ENCODE measurements around the gene CHRNG.

CHRNG gene

GRCh38 chr2:232539298-232540231 lies at the start of gene CHRNG:
Gene CHRNG (plus strand): TSS chr2:232539692. CDS start chr2:232539748, 56 bp downstream.
- no peak for DNase-seq

GRCh38 chr2:232490221-232491138 lies 49.0 kb upstream of the CHRNG start:
- DNase-seq, result no peak

- no peak for DNase-seq
Measured at GRCh38 chr2:232491139-232491780, 48.2 kb upstream of the CHRNG start.

- peak; percentile 16 for DNase-seq
Measured at GRCh38 chr2:232492236-232492848, 47.1 kb upstream of the CHRNG start.

- DNase-seq, result no peak
Measured at GRCh38 chr2:232492963-232493700, 46.4 kb upstream of the CHRNG start.

- DNase-seq, result no peak
Measured at GRCh38 chr2:232493701-232494474, 45.6 kb upstream of the CHRNG start.

GRCh38 chr2:232494542-232494941 lies 45.0 kb upstream of the CHRNG start:
- DNase-seq, result no peak

GRCh38 chr2:232495292-232495691 lies 44.2 kb upstream of the CHRNG start:
- DNase-seq, result no peak

GRCh38 chr2:232496501-232497270 lies 42.8 kb upstream of the CHRNG start:
- DNase-seq, result no peak

- no peak for DNase-seq
Measured at GRCh38 chr2:232497348-232497747, 42.1 kb upstream of the CHRNG start.

- DNase-seq, result no peak
Measured at GRCh38 chr2:232498452-232498851, 41.0 kb upstream of the CHRNG start.

- DNase-seq, result no peak
Measured at GRCh38 chr2:232501331-232501771, 38.1 kb upstream of the CHRNG start.

- no peak for DNase-seq
Measured at GRCh38 chr2:232501794-232502390, 37.6 kb upstream of the CHRNG start.

- DNase-seq, result no peak
Measured at GRCh38 chr2:232502511-232502910, 37.0 kb upstream of the CHRNG start.

- no peak for DNase-seq
Measured at GRCh38 chr2:232502911-232503808, 36.3 kb upstream of the CHRNG start.

- no peak for DNase-seq
Measured at GRCh38 chr2:232503809-232504323, 35.6 kb upstream of the CHRNG start.

GRCh38 chr2:232504438-232504837 lies 35.1 kb upstream of the CHRNG start:
- peak; percentile 40 for DNase-seq

GRCh38 chr2:232505856-232506255 lies 33.6 kb upstream of the CHRNG start:
- no peak for DNase-seq

Data from DMS79 (cell line).